Fibroblast of mammary gland (primary cell): Measurements from ENCODE around the gene ABCG1.

Source experiments
- DNase-seq: peaks from one replicate; pipeline ENCODE4 v3.0.0-alpha.2; 2010; ENCODE audit warnings: low read depth
- H3K4me3 ChIP-seq: 2 replicates; pipeline ENCODE4 v1.5.1; 2011; ENCODE audit warnings: low read depth, mild to moderate bottlenecking, low read length, moderate library complexity; ENCODE audit not compliant: control insufficient read depth
- CTCF ChIP-seq: conservative IDR thresholded peaks from 2 replicates; pipeline ENCODE4 v1.5.1; 2011; ENCODE audit warnings: low read depth, low read length, inconsistent platforms; ENCODE audit not compliant: control insufficient read depth, insufficient read depth

The ABCG1 gene

GRCh38 chr21:42214081-42214750, 4.7 kb upstream of the ABCG1 start:
- DNase-seq = no peak
- H3K4me3 ChIP-seq = no peak overlapping the region
- TF ChIP-seq CTCF = no peak

- TF ChIP-seq CTCF = no peak
- H3K4me3 ChIP-seq = no peak overlapping the region
- no peak for DNase-seq
Measured at GRCh38 chr21:42214921-42215320, 4.0 kb upstream of the ABCG1 start.

- TF ChIP-seq CTCF = no peak
- no peak for DNase-seq
- no peak overlapping the region for H3K4me3 ChIP-seq
Measured at GRCh38 chr21:42215942-42216725, 2.8 kb upstream of the ABCG1 start.

- no peak for TF ChIP-seq CTCF
- no peak overlapping the region for H3K4me3 ChIP-seq
- no peak for DNase-seq
Measured at GRCh38 chr21:42216726-42217572, 2.0 kb upstream of the ABCG1 start.

GRCh38 chr21:42219606-42220137, 732 bp downstream of the ABCG1 start:
- no peak for TF ChIP-seq CTCF
- H3K4me3 ChIP-seq = no peak overlapping the region
- DNase-seq = no peak

GRCh38 chr21:42220138-42220701, 1.3 kb downstream of the ABCG1 start:
- peak; percentile 53 for DNase-seq
- H3K4me3 ChIP-seq = no peak overlapping the region
- no peak for TF ChIP-seq CTCF
